ENCODE measurements around the gene GRIK2.

- no peak for TF ChIP-seq POLR2AphosphoS5 (IDR thresholded peaks at IDR 0.05; ENCODE audit: low read depth, low read length)
- no peak for TF ChIP-seq POLR2A (IDR thresholded peaks at IDR 0.05; ENCODE audit: low read depth, low read length)
Observed at GRCh38 chr6:101956961-101957360, 563.5 kb downstream of the GRIK2 start.

All from GM12892 (cell line).